Heart left ventricle (tissue), 16 donors: ENCODE measurements around the gene RAB4B. TPM values are rescaled to one million over a fixed set of nuclear protein-coding genes. Genes with fewer than 3 reads are reported as not detected.
"Not testable (repeated sequence)": the region's sequence is repeated elsewhere in the genome, so short reads cannot be mapped to it uniquely, and the experiment has no call there.

Experiments used
- ATAC-seq, 4 donors: fragments of 200-7000 bp; cut with Tn5 transposase; one replicate each; pipeline ENCODE4 v1.9.1; 2020 to 2022; ENCODE audit warnings: moderate library complexity in 4 of 4, mild to moderate bottlenecking in 3 of 4, moderate number of reproducible peaks in 1 of 4
- DNase-seq, 5 donors: peaks; one replicate each; pipeline ENCODE4 v3.0.0-alpha.2; 2020
- H3K27ac ChIP-seq, 12 donors: fragments of 200-600 bp; sonication (generic) in 4 of 12; one replicate each; pipeline versions ENCODE4 v1.5.0 to v1.8.0; 2016 to 2022; ENCODE audit warnings: mild to moderate bottlenecking in 2 of 12
- H3K27me3 ChIP-seq, 9 donors: fragments of 200-600 bp; sonication (generic) in 2 of 9; one replicate each; pipeline versions ENCODE4 v1.5.1 to v1.8.0; 2016 to 2022; ENCODE audit warnings: mild to moderate bottlenecking in 3 of 9
- H3K36me3 ChIP-seq, 9 donors: fragments of 200-600 bp; sonication (generic) in 2 of 9; one replicate each; pipeline versions ENCODE4 v1.5.0 to v1.8.0; 2018 to 2022; ENCODE audit warnings: mild to moderate bottlenecking in 2 of 9
- H3K4me1 ChIP-seq, 12 donors: fragments of 200-600 bp; sonication (generic) in 4 of 12; one replicate each; pipeline versions ENCODE4 v1.5.0 to v1.8.0; 2016 to 2022; ENCODE audit warnings: mild to moderate bottlenecking in 3 of 12
- H3K4me3 ChIP-seq, 12 donors: fragments of 200-600 bp; sonication (generic) in 4 of 12; one replicate each; pipeline versions ENCODE4 v1.5.0 to v1.8.0; 2017 to 2022; ENCODE audit warnings: mild to moderate bottlenecking in 9 of 12, moderate library complexity in 4 of 12
- H3K9me3 ChIP-seq, 12 donors: fragments of 200-600 bp; sonication (generic) in 4 of 12; one replicate each; pipeline versions ENCODE4 v1.5.0 to v1.8.0; 2016 to 2022; ENCODE audit warnings: mild to moderate bottlenecking in 1 of 12
- CTCF ChIP-seq, 12 donors: fragments of 200-600 bp; sonication (generic) in 4 of 12; IDR thresholded peaks; one replicate each; pipeline versions ENCODE4 v1.5.0 to v1.8.0; 2018 to 2022; ENCODE audit warnings: antibody characterized with exemption in 12 of 12, mild to moderate bottlenecking in 5 of 12
- POLR2A ChIP-seq, 2 donors: fragments of 450-650 bp; IDR thresholded peaks; one replicate each; pipeline ENCODE4 v1.6.1; 2017; ENCODE audit warnings: antibody characterized with exemption in 2 of 2, mild to moderate bottlenecking in 2 of 2, moderate library complexity in 2 of 2
- WGBS, 4 donors: extraction: QIAGEN DNeasy Blood & Tissue Kit in 2 of 4; methylation state at CpG; one replicate each; pipeline versions ENCODE4 v1.1.5 to v1.1.7; 2013 to 2018; 5-methylcytosine and 5-hydroxymethylcytosine counted together
- intact Hi-C, 10 donors: fragments of 100-400 bp; cut with DNase I; formaldehyde crosslinking; loops; one replicate each; pipeline versions ENCODE4 v1.11.1 to v1.14.2; 2022
- polyA plus RNA-seq, 2 donors: library from polyadenylated mRNA; stranded (reverse); fragments of 200-250 nt; gene quantifications; one replicate each; pipeline ENCODE4 v1.2.3, GENCODE V29; 2013
- total RNA-seq, 9 donors: library from RNA; depleted of rRNA in 2 of 9; stranded (reverse); fragments of >200 nt in 2 of 9; fragmentation: NEBNext Ultra II Directional in 3 of 9; extraction: Animal tissue kit (Norgen Biotek cat#: 25700) in 3 of 9; gene quantifications; one replicate each; pipeline versions ENCODE4 v1.1.0 to v1.2.4, GENCODE V29; 2016 to 2023
- donor health status: ischemic (EF 13 %, LVEDD 7.1; RV severe dilation, severe dysfunction).
- donor health status: healthy with polysubstance abuse.
- donor health status: DM: no; HTN: yes; CAD: no.
- donor health status: DM: no; HTN: no; CAD: no.
- donor health status: ischemic (EF 25% LVEDD 6.9; RV normal size, moderate dysfunction).
- donor health status: ischemic (EF 25% LVEDD 5.7; RV mildly dilated, moderate dysfunction).
- donor health status: healthy.
- donor health status: DM: yes; HTN: yes; CAD: no.
- donor health status: ischemic (EF 35%, LVEDD 5.7; RV mildly dilated, moderate dysfunction).
- donor health status: nonischemic (EF 11% LVEDD 7.7; RV severe dilation, severe dysfunction).
- donor health status: DM: yes; HTN: yes; CAD: no.
- donor health status: PGD.
- donor health status: ischemic (EF 29% LVEDD 5.4; RV normal size, mild dysfunction).
- donor health status: nonischemic (EF 23%, LVEDD 6.1; RV moderate dilation, normal function).

RAB4B gene
- total and polyA plus RNA-seq, 11 donors: 12.3 to 50.1 (median 17.2) TPM

- H3K36me3 ChIP-seq: no peaks in the 10 kb centered on the region
- peaks cover 0 to 44% (median 27%) of the 10 kb centered on the region in 12 donors for H3K4me1 ChIP-seq
- DNase-seq (no peak), ATAC-seq (no peak)
- no peak overlapping the region for H3K4me3 ChIP-seq
- WGBS, 4 donors: 72 to 93% (median 74%) methylated on average over 3 to 4 of the region's 4 CpGs
- TF ChIP-seq CTCF (IDR thresholded peaks at IDR 0.05): no peak
- no peak for TF ChIP-seq POLR2A (IDR thresholded peaks at IDR 0.05)
- intact Hi-C loops: loop anchor here in 5 of 10 donors (5.0 kb wide), 4 partner anchors 58 to 312 kb away; partner anchors contain the start of genes COQ8B (in 1 of the 5) and ITPKC (in 1 of the 5)
- H3K9me3 ChIP-seq: no peaks in the 10 kb centered on the region
- H3K27me3 ChIP-seq: no peaks in the 10 kb centered on the region
- no peak overlapping the region for H3K27ac ChIP-seq
Observed at GRCh38 chr19:40815223-40815622, 37.2 kb downstream of the RAB4B start.

- not testable (repeated sequence) for H3K9me3 ChIP-seq, H3K27me3 ChIP-seq, H3K36me3 ChIP-seq
- H3K4me3 ChIP-seq: peak overlapping the region in 10 of 12 donors; percentile 13 to 52 (median 38)
- intact Hi-C loops: loop anchor here in 7 of 10 donors (1.0 to 5.0 kb wide), 7 partner anchors 61 to 309 kb away; partner anchors contain the start of genes ACTMAP (in 1 of the 7), COQ8B (in 1 of the 7), ITPKC (in 1 of the 7) and SNRPA (in 1 of the 7)
- ATAC-seq: peak; percentile 67 to 90 (median 86)
- DNase-seq: peak; percentile 83 to 92 (median 86)
- H3K27ac ChIP-seq: peak overlapping the region in 8 of 12 donors; percentile 30 to 70 (median 56)
- H3K4me1 ChIP-seq: peaks cover 0 to 34% (median 21%) of the 10 kb centered on the region in 12 donors
- TF ChIP-seq CTCF (IDR thresholded peaks at IDR 0.05): peak in 10 of 12 donors; percentile 7 to 48 (median 24)
- 22 to 35% (median 29%) methylated on average over 21 to 35 of the region's 36 CpGs for WGBS, 4 donors
Observed at GRCh38 chr19:40818480-40819399, 40.7 kb downstream of the RAB4B start.

GRCh38 chr19:40819479-40820234 lies 41.6 kb downstream of the RAB4B start:
- peak in 3 of 4 donors; percentile 6 to 38 (median 23) for ATAC-seq
- not testable (repeated sequence) for H3K9me3 ChIP-seq, H3K36me3 ChIP-seq, H3K4me3 ChIP-seq, H3K27me3 ChIP-seq
- peak in 1 of 5 donors; percentile 38 for DNase-seq
- Histone ChIP-seq H3K27ac (peak overlapping the region in 6 of 12 donors; percentile 43 to 70 (median 56)), H3K4me1 (peaks cover 0 to 42% (median 21%) of the 10 kb centered on the region in 12 donors)
- WGBS, 4 donors: 38 to 46% (median 44%) methylated on average over 6 of the region's 6 CpGs
- TF ChIP-seq CTCF (IDR thresholded peaks at IDR 0.05): peak; percentile 77 to 88 (median 82)
- intact Hi-C loops: loop anchor here in 8 of 10 donors (1.0 to 5.0 kb wide), 7 partner anchors 62 to 308 kb away; partner anchors contain the start of genes ACTMAP (in 1 of the 8), COQ8B (in 1 of the 8), ITPKC (in 1 of the 8) and SNRPA (in 1 of the 8)
